Cerebellar cortex (tissue), 1 donor: ENCODE data around the gene CRADD.

Experiments
- DNase-seq: peaks from one replicate; pipeline ENCODE4 v3.0.0-alpha.2; 2015; ENCODE audit warnings: low spot score

Gene CRADD

DNA sequence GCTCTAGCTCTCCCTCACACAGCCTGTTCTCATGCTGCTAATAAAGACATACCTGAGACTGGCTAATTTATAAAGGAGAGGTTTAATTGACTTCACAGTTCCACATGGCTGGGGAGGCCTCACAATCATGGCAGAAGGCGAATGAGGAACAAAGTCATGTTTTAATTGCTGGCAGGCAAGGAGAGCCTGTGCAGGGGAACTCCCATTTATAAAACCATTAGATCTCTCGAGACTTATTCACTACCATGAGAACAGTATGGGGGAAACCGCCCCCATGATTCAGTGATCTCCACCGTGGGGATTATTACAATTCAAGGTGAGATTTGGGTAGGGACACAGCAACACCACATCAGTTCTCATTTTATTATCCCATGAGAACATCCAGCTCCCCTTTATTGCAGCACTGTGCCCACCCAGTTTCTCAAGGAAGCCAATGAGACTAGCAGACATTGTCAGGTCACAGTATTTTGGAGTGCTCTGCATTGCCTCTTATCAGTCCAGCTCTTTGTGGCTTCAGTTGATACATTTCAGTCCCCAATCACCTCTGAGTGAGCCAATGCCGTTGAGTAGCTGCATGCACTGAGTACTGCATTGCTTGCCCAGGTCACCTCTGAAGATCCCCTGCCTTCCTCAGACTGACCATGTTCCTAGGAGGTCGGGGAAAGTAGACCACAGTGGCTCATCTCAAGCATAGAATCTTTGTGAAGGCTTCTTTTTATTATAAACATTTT, 131.2 kb downstream of the CRADD start:
- no peak for DNase-seq

DNA sequence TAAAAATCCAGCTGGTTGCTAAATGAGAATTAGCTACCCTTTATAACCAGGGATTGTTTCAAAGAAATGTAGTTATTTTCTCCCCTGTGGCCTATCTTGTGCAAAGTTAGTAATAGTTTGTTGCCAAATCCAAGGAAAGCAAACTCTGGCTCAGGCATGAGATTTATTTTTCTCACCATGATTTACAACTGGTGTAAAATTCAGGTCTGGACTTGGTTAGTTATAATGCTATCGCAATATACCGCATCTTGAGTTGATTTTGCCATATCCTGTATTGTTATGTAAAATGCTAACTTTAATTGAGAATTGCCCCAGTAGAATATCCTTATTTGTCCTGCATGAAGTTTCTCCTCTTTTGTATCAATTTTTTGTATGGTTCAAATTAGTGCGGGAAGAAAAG, 135.5 kb downstream of the CRADD start:
- DNase-seq = no peak

DNA sequence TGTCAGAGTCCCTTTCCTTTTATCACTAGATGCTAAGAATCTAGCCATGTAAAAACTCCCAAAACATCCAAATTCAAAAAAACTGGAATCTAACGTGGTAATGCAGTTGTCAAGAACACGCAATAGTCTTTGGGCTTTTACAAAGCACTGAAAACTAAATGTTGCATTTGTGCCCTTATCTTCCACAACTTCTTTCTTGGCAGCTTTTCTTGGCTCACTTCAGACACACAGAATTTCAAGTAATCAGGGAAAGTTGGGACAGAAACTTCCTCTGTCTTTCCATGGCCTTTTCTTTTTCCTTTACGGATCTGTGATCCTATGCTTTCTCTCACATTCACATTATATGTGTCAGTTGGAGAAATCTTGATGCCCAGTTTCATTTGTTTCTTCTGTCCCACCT, 136.0 kb downstream of the CRADD start:
- no peak for DNase-seq

DNA sequence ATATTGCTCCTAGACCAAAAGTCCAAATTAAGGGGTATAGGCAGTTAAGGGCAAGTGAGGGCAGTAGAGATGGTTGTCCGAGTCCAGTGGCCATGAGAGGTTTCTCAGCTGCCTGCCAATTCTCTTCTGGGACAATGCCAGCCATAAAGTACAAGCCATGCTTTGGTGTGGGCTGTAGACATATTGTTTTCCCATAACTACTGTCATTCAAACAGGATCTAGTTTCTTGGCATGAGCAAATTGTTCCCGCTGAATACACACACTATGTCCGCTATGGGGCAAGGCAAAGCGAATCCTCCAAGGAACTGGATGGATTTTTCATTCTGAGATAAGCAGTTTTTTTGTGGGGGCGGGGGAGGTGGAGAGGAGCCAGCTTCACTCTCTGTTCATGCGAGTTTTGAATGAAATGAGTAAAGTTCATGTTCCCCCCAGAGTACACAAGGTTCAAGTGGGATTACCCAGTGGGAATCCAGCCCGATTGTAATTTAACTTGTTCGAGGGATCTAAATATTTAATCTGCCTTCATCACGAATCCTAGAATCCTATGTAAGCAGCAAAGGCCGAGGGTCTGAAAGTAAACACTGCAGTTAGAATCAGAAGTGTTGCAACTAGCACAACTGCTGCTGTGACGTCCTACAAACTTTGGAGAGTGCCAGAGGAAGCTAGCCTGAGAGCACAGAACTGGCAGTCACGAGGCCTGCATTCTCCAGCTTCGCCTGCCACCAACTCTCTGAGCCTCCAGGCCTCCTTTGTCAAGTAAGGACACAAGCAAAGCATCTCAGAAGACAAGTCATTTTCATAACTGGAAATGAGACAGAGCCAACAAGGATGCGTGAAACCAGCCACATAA, 137.0 kb downstream of the CRADD start:
- DNase-seq = peak; percentile 24

DNA sequence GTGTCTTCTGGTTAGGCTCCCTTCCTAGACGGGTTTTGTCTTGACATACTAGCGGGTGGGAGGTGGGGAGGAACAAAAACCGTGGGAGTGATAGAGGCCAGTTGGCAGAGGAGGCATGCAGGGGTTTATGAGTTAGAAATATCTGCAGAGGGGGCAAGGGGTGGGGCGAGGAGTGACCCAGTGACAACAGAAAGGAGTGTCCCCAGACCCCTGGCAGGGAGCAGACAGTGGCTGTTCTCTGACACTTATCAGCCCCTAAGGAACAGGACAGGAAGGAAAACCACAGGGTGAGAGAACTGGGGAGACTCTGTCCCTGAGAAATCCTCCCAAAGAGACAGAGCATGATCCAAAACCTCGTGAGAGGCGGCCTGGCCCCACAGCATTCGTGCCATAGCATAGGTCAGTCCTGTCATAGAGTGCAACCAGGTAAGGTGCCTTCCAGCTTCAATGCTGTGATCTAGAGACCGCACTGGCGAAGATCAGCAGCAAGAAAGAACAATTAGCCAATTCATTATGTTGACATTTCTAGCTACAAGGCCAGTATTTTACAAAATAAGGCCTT, 141.4 kb downstream of the CRADD start:
- DNase-seq = no peak

DNA sequence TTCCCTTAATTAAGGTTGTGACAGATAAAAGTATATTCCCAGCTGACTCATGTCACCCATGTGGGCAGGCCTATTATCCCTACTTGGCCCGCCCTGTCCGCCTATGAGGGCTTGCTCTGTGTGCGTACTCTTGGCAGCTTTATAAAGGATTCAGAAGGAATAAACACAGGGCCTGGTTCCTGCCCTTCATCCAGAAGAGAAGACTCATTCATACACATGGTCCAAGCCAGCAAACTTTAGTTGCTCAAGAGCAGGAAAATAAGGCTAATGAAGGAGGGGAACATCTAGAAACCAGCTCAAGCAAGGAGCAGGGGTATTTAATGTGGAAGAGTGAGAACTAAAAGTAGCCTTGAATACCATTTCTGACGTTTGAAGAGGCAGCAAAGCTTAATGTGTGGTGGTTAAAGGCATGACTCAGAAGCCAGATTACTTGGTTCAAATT, 141.9 kb downstream of the CRADD start:
- DNase-seq = no peak

DNA sequence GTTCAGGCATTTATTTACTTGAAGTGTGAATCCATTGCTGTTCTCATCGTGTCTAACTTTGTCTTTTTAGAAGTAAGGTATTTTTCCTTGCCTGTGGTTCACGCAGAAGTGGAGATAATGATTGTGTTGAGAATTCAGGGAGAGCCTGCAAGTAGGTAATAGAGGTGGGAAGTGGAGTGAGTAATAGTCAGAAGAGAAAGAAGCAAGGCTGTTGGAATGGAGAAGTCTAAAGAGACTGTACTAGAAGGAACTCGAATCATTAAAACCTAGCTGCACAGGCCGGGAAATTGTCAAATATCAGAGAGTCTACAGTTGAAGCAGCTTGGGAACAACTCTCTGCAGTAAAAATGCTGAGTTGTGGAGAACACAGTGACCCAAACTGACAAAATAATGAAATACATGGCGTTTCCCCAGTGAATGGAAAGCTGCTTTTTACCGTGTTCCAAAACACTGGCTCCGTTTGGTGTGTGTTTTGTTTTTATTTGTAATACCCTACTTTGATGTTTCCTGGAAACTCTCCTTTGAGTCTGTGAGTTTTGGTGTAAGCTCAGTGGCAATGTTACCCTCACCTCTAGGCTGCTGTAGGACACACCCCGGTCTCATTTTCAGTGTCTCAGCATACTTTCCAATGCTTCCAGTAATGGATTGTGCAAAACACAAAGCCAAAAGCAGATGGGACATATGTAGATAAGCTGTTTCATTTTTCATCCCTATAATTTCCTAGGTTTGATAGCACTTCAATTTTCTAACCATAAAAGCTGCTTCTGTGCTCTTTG, 146.6 kb downstream of the CRADD start:
- DNase-seq = no peak

DNA sequence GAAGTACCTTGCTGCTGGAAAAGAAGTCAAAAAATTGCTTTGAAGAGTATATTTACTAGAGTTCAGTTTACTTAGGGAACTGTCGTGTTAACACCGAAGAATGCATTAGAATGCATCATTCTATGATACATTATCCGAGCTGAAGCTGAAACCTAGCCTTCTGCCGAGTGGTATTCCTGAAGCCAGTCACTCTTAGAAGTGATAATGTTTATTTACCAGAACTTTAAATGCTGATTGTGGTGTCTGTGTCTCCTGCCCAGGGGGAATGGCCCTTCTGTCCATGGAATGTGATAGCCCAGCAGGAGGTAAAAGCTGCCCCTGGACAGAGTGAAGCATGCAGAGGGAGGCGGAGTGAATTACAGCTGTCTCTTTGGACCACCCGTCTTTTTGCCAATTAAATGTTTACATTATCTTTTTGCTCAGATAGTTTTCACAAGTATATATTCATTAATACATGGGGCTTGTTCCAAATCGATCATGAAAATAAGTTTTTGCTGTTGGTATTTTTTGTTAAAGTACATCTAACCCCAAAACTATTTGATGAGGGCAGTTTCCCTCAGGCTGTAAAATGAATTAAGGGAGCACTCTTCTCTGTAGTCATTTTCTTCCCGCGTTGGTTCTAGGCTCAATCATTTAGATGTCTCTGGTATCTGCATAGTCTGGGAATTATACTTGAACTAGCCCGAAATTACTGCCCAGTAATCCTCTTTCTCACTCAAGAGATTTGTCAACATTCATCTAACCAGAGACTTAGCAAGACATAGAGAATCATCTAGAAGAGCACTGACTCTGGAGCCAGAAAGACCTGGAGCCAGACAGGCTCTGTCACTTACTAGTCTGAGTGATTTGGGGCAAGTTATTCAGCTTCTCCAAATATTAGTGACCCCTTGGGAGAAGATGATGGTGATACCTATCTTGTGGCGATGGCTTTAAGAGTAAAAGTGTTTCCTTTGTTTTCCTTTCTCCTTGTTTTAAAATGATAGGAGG, 147.6 kb downstream of the CRADD start:
- no peak for DNase-seq

DNA sequence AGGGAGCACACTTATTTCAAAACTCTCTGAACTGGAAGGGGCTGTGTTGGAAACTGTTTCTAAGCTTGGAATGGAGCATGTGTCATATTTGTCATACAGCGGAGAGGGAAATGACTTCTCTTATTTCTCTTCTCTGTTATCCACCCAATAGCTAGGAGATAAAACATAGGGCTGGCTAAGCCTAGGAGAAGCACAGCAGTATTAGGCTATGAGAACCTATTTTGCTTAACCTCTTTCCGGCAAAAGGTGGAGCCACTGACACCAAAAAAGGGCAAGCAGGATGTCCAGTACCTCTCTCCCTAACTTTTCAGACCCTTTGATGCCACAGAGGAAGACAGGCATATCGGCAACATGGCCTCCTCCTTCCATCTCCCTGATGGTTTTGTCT, 148.3 kb downstream of the CRADD start:
- no peak for DNase-seq

DNA sequence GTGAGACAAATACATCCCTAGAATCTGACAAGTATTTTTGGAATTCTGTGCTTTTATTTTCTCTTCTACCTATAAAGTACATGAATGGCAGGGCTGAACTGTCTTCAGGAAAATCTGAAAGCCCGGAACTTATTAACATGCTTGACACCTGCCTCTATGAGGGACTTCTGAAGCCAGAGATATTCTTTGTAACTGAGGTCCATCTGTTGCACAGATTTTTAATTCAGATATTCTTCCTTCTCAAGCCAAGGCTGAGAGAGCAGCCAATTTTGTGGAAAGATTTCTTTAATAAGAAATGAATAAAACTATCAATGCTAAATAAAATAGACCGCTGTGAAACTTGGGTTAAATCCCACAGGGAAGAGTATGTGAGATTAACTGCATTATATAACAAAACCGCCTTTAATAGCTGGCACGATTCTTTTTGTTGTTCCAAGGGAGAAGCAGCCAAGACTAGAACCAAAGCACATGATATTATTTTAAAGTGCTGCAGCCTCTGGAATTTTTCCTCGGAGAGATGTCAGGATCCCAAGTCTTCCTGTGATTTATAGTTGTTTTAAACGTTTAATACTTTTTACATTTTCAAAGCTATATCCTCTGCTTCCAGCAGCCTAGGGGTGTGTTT, 148.9 kb downstream of the CRADD start:
- peak; percentile 67 for DNase-seq

DNA sequence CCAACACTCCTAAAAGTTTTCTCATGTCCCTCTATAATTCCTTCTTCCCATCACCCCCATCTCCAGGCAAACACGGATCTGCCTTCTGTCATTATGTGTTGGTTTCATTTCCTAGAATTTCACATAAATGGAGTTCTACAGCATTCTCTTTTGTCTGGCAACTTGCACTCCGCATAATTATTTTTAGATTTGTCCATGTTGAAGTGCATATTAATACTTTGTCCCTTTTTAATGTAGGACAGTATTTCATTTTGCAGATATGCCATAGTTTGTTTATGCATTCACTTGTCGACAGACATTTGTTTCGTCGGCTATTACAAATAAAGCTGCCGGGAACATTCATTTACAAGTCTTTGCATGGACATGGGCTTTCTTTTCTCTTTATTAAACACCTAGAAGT, 150.0 kb downstream of the CRADD start:
- no peak for DNase-seq

DNA sequence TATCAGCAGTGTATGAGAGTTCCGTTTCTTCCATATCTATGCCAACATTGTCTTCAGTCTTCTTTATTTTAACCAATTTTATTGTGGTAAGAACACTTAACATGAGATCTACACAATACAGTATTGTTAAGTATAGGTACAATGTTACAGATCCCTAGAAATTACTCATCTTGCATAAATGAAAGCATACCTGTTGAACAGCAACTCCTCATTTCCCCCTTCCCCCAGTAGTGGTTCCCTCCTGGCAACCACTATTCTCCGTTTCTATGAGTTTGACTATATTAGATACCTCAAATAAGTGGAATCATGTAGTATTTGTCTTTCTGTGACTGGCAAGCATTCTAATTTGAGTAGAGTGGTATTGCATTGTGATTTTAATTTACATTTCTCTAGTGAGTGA, 150.5 kb downstream of the CRADD start:
- DNase-seq = no peak

DNA sequence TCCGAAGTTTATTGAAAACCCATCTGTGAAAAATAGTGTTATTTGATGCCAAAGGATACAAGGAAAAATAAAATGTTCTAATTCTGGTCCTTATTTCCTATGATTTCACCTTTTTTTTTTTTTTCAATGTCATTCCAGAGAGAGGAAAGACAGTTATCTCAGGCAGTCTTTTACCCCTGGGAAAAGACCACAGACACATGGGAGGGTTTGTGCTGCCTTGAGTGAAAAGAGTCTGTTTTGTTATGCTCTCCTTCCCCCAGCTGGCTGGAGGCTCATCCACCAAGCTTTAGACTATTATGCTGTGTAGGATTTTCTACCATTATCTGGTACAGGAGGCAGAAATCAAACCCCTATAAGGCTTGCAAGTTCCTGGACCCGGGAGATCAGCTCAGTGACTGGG, 151.8 kb downstream of the CRADD start:
- no peak for DNase-seq

DNA sequence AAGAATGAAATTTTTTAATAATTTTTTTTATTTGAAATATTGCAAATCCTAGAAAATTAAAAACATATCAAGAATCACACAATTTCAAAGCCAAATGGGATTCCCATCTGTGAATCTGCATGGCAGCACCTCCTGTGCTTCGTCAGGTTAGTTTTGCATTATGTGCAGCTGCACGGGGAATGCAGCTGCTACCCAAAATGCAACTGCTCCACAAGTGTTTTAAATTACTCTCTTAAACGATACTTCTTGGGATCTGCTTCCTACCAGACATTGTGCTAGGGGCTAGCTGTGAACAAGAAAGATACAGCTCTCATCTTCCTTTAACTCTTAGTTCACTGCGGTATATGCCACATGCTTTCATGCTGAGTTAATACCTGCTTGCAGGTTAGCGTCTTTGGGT, 154.2 kb downstream of the CRADD start:
- no peak for DNase-seq

DNA sequence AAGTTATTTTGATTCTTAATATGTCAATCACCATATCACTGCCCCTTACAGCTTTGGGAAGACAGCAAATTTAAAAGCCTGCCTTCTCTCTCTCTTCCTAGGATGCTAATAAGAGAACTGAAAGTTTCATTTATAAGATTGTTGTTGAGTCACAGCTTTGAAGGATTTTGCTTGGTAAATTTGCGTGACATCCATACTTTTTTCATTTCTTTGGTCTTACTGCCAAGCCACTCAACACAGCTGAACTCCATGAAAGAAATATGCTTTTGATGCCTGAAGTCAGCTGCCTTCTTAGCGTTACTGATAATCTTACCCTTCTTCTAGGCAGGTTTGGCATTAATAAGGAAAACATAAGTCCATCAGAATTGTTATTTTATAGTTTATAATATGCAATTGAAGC, 155.0 kb downstream of the CRADD start:
- DNase-seq = no peak

DNA sequence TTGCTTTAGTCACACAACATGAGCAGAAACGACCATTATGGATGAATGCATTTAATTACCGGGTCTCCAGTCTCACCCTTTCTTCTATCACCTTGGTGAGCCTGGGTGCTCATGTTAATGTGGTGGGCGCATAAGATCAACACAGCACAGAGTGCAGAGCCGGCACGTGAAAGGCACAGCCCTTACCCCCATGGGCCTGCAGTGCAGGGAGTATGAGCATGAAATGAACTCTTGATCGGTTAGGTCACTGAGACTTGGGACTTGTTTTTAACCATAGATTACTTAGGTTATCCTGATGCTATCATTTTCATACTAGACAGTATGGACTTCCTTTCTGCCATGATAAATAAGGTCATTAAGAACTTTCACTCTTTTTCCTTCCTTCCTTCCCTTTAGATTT, 156.8 kb downstream of the CRADD start:
- no peak for DNase-seq

DNA sequence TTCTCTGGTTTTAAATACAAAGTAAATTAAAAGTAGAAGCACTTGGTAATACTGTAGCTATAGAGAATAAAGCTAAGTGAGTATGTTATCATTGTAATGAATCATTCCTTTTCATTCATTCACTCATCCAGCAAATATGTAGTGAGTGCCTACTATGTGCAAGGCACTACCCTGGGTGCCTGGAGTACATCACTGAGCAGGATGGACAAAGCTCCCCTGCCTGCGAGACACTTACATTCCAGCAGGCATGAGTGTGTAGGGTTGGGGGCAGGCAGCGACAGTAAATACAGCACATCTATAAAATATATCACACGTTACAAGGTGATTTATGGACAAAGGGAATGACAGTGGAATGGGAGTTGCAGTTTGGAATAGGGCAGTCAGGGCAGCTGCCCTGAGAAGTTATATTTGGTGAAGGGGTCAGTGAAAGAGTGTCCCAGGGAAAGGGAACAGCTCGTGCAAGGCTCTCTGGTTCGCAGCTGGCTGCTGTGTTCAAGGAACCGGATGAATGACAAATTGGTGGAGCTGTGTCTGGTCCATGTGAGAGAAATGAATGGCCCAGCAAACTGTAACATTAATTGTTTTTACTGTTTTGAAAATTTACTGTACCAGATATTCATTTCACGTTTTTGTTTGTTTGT, 159.6 kb downstream of the CRADD start:
- DNase-seq = no peak

DNA sequence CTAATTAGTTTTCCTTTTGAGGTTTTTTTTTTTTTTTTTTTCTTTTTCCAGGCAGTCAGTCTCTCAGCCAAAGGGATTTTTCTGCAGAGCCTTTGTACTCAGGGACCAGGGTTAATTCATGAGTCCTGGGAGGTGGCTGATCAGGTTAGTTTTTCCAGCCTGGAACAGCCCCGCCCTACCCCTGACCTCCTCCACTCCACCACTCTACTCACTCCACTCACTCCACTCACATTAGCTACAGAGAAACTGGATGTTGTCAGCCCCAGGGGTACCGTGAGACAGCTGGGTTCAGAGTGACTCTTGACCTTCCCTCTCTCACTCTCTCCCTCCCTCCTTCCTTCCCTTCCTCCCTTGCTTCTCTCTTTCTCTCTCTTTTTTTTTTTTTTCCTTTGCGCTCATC, 161.0 kb downstream of the CRADD start:
- no peak for DNase-seq

DNA sequence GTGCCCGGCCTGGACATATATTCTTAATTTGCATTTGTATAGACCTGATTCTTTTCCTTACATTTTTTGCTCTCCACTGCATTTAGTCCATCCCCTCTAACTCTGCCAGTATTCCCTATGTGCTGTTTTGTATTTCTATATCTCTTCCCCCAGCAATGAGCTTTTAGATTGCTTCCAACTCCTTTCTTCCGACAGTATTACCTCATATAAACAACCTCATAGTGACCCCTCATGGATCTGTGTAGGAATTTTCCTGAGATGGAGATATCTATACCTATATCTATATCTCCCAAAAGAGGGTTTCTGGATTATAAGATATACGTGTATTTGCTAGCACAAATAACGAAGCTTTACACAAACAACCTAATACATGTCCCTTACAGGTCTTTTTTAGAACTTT, 161.9 kb downstream of the CRADD start:
- no peak for DNase-seq

DNA sequence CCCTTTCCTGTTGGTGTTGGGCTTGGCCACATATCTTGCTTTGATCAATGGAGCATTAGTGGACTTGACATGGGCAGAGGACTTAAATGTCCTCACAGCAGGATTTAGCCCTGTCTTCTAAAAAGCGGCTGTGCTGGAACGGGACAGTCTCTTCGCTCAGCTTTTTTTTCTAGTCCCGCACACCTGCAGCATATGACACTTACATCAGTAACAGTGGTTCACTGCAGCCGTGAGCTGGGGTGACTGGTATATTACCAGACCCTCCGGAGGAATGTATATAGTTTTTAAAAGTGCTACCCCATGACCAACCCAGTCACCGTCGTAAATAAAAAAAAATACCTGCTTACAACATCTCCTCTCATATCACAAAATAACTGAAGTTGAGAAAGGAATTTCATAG, 164.5 kb downstream of the CRADD start:
- no peak for DNase-seq
